ENCODE results near the gene LRRC75A.
A peak's percentile ranks its signal among the peaks of the same experiment; 100 is the strongest.
"Not testable (repeated sequence)": the region's sequence is repeated elsewhere in the genome, so short reads cannot be mapped to it uniquely, and the experiment has no call there.

LRRC75A gene

DNA sequence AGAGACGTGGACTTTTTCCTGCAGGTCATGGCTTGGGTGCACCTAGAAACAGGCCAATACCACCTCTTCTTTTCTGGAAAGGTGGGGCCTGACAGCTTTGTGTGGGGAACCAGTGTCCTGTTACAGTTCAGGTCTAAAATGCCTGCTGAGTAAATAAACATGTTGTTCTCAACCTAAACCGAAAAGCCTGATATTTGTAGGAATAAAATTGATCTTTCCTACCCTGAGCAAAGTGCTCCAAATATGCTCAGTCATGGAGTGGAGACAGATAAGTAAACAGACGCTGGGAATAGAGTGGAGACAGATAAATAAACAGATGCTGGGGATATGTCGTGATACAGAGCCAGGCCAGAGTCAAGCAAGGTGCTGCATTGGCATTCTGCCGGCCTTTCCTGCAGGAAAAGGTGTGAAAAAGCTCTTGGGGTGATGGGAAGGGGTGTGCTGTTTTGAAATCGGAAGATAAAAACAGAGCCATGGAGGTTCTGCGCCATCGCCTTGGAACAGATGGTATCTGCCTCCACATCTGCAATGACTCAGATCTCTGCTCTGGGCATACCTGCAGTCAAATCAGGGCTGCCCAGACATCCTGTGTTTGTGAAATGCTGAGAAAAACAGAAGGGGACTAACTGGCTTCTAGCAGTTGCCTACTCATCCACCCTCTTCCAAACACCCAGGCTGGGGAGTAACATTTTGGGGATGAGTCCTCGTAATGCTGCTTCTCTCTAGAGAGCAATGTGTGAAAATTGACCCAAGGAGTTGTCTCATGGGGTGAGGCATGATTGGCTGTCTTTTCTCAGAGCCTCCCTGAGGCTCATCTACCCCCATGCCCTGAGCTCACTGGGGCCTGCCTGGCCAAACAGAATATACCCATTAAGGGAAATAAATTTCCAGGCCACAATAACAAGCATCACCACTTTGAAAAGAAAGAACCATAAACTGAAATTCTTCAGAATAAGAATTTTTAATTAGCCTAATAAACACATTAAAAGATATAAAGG, 93.4 kb downstream of the LRRC75A start:
- DNase-seq (ENCODE audit: low read depth): peak; percentile 53

DNA sequence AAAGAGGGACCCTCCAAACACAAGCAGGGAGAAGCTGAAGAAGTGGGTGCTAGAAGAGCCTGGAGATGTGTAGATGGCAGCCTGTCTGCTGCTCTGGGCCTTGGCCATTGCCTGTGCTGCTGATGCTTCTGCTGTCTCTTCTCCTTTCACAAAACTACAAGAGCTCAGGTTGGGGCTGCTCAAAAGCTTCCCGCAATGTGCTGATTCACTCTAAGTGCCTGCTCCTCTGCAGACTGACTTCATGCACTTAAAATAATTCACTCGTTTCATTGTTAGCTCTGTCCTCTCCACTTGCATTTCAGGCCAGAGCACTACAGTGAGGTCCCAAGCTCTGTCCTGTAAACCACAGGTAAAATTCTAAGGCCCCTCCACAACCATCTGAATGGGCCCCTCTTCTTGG, 95.3 kb downstream of the LRRC75A start:
- not testable (repeated sequence) for DNase-seq (ENCODE audit: low read depth)

DNA sequence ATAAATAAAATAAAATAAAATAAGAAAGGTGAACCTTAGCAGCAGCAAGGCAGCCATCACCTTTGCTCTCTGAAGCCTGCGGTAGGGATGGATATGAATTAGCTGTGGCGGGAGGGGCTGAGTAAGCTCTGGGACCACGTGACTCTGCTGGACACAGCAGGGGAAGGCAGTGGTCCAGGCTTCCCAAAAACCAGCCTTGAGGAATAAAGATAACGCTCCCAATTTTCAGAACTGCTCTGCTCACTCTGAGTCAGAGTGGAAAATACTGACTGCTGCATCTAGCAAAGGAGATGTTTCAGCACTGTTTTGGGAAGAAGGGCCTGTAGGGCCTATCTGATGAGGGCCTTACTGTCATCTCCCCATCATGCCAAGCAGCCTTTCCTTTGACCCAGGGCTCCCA, 96.1 kb downstream of the LRRC75A start:
- not testable (repeated sequence) for DNase-seq (ENCODE audit: low read depth)

DNA sequence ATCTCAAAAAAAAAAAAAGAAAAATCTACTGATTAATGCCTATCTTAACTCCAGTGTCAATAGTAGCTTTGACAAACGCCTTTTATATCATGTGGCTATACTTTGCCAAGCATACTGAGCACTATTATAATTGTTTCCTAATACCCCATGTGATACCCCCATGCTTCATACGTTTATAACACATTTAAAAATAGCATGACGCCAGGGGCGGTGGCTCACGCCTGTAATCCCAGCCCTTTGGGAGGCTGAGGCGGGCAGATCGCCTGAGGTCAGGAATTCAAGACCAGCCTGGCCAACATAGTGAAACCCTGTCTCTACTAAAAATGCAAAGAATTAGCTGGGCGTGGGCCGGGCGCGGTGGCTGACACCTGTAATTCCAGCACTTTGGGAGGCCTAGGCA, 99.5 kb downstream of the LRRC75A start:
- not testable (repeated sequence) for DNase-seq (ENCODE audit: low read depth)

Measured in ELR (cell line).